ENCODE measurements around the gene ABCA2. TPM values are rescaled to one million over a fixed set of nuclear protein-coding genes. Genes with fewer than 3 reads are reported as not detected.

Gene ABCA2
- total and polyA plus RNA-seq, 4 donors: 13.4 to 39.0 (median 16.5) TPM

- no peak for TF ChIP-seq CTCF (IDR thresholded peaks at IDR 0.05; ENCODE audit: control extremely low read depth, extremely low read depth)
- Histone ChIP-seq H3K4me3 (no peak overlapping the region), H3K27ac (ENCODE audit: low read depth in 1 of 2, low read length in 1 of 2) (no peak overlapping the region), H3K4me1 (ENCODE audit: control insufficient read depth in 5 of 5, insufficient read depth in 5 of 5, low read length in 5 of 5) (peaks cover 0 to 15% (median 13%) of the 10 kb centered on the region in 5 donors), H3K27me3 (ENCODE audit: control insufficient read depth in 3 of 3, insufficient read depth in 3 of 3, low read length in 2 of 3) (peaks cover 0 to 3% (median 0%) of the 10 kb centered on the region in 3 donors), H3K9ac (ENCODE audit: insufficient read depth in 1 of 2, low read length in 2 of 2) (no peak overlapping the region), H3K9me3 (ENCODE audit: control insufficient read depth in 4 of 4, insufficient read depth in 3 of 4, low read length in 3 of 4) (no peaks in the 10 kb centered on the region), H3K36me3 (ENCODE audit: control insufficient read depth in 4 of 4, insufficient read depth in 4 of 4, low read length in 4 of 4) (no peaks in the 10 kb centered on the region)
- DNase-seq: no peak
- no peak for ATAC-seq (ENCODE audit: insufficient read depth, low FRiP score)
- WGBS, 2 donors: 78 to 81% methylated on average over 4 of the region's 4 CpGs
Observed at GRCh38 chr9:137026828-137027227, 1.2 kb downstream of the ABCA2 start.

- no peak for ATAC-seq (ENCODE audit: insufficient read depth, low FRiP score)
- WGBS, 2 donors: 82 to 83% methylated on average over 2 of the region's 2 CpGs
- Histone ChIP-seq H3K4me3 (no peak overlapping the region), H3K27me3 (ENCODE audit: control insufficient read depth in 3 of 3, insufficient read depth in 3 of 3, low read length in 2 of 3) (peaks cover 0 to 3% (median 0%) of the 10 kb centered on the region in 3 donors), H3K9me3 (ENCODE audit: control insufficient read depth in 4 of 4, insufficient read depth in 3 of 4, low read length in 3 of 4) (no peaks in the 10 kb centered on the region), H3K36me3 (ENCODE audit: control insufficient read depth in 4 of 4, insufficient read depth in 4 of 4, low read length in 4 of 4) (no peaks in the 10 kb centered on the region), H3K27ac (ENCODE audit: low read depth in 1 of 2, low read length in 1 of 2) (no peak overlapping the region), H3K4me1 (ENCODE audit: control insufficient read depth in 5 of 5, insufficient read depth in 5 of 5, low read length in 5 of 5) (peaks cover 0 to 15% (median 13%) of the 10 kb centered on the region in 5 donors), H3K9ac (ENCODE audit: insufficient read depth in 1 of 2, low read length in 2 of 2) (no peak overlapping the region)
- no peak for TF ChIP-seq CTCF (IDR thresholded peaks at IDR 0.05; ENCODE audit: control extremely low read depth, extremely low read depth)
- DNase-seq: no peak
Observed at GRCh38 chr9:137026384-137026783, 1.7 kb downstream of the ABCA2 start.

GRCh38 chr9:137025517-137025966 is 2.5 kb downstream of the ABCA2 start:
- Histone ChIP-seq H3K9me3 (ENCODE audit: control insufficient read depth in 4 of 4, insufficient read depth in 3 of 4, low read length in 3 of 4) (no peaks in the 10 kb centered on the region), H3K9ac (ENCODE audit: insufficient read depth in 1 of 2, low read length in 2 of 2) (no peak overlapping the region), H3K36me3 (ENCODE audit: control insufficient read depth in 4 of 4, insufficient read depth in 4 of 4, low read length in 4 of 4) (no peaks in the 10 kb centered on the region), H3K4me1 (ENCODE audit: control insufficient read depth in 5 of 5, insufficient read depth in 5 of 5, low read length in 5 of 5) (peaks cover 0 to 15% (median 13%) of the 10 kb centered on the region in 5 donors), H3K27me3 (ENCODE audit: control insufficient read depth in 3 of 3, insufficient read depth in 3 of 3, low read length in 2 of 3) (peaks cover 0 to 3% (median 0%) of the 10 kb centered on the region in 3 donors), H3K4me3 (no peak overlapping the region), H3K27ac (ENCODE audit: low read depth in 1 of 2, low read length in 1 of 2) (no peak overlapping the region)
- ATAC-seq (ENCODE audit: insufficient read depth, low FRiP score) (no peak), DNase-seq (peak; percentile 20 to 62 (median 35))
- TF ChIP-seq CTCF (IDR thresholded peaks at IDR 0.05; ENCODE audit: control extremely low read depth, extremely low read depth): no peak
- WGBS, 2 donors: 80 to 84% methylated on average over 18 to 21 of the region's 21 CpGs

- DNase-seq (no peak), ATAC-seq (ENCODE audit: insufficient read depth, low FRiP score) (no peak)
- Histone ChIP-seq H3K4me1 (ENCODE audit: control insufficient read depth in 5 of 5, insufficient read depth in 5 of 5, low read length in 5 of 5) (peaks cover 0 to 10% (median 8%) of the 10 kb centered on the region in 5 donors), H3K27me3 (ENCODE audit: control insufficient read depth in 3 of 3, insufficient read depth in 3 of 3, low read length in 2 of 3) (no peaks in the 10 kb centered on the region), H3K9ac (ENCODE audit: insufficient read depth in 1 of 2, low read length in 2 of 2) (no peak overlapping the region), H3K27ac (ENCODE audit: low read depth in 1 of 2, low read length in 1 of 2) (no peak overlapping the region), H3K36me3 (ENCODE audit: control insufficient read depth in 4 of 4, insufficient read depth in 4 of 4, low read length in 4 of 4) (peaks cover 0 to 5% (median 2%) of the 10 kb centered on the region in 4 donors), H3K9me3 (ENCODE audit: control insufficient read depth in 4 of 4, insufficient read depth in 3 of 4, low read length in 3 of 4) (no peaks in the 10 kb centered on the region), H3K4me3 (no peak overlapping the region)
- no peak for TF ChIP-seq CTCF (IDR thresholded peaks at IDR 0.05; ENCODE audit: control extremely low read depth, extremely low read depth)
- WGBS, 2 donors: 84% methylated on average over 15 of the region's 15 CpGs
Observed at GRCh38 chr9:137023583-137023991, 4.5 kb downstream of the ABCA2 start.
